ENCODE measurements around the gene CYBC1. TPM values are rescaled to one million over a fixed set of nuclear protein-coding genes. Genes with fewer than 3 reads are reported as not detected.
A peak's percentile ranks its signal among the peaks of the same experiment; 100 is the strongest.

CYBC1 gene
- total and polyA plus RNA-seq, 11 donors: 17.3 to 82.1 (median 25.4) TPM

DNA sequence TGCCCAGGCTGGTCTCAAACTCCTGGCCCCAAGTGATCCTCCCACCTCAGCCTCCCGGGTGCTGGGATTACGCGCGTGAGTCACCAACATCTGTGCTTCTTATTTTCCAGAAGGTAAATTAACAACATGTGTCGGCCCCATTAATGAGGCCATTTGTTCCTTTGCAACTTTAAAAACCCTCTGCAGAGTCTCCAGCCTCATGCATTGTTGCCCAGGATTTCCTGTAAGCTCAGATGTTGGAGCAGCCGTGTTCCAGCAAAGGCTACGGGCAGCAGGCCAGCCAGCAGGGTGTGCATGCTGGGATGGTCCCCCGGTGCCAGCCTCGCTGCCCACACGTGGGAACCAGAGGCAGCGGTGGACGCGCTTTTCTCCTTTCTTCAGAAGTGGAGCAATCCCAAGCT, 51.5 kb downstream of the CYBC1 start:
- DNase-seq: peak in 3 of 5 donors; percentile 38 to 72 (median 65)
- 64 to 72% (median 72%) methylated on average over 13 of the region's 13 CpGs for WGBS, 4 donors
- intact Hi-C loops (cut with DNase I): no loop called here
- peaks cover 0 to 31% (median 18%) of the 10 kb centered on the region in 9 donors for H3K36me3 ChIP-seq
- TF ChIP-seq POLR2A (IDR thresholded peaks at IDR 0.05): no peak
- TF ChIP-seq, protein P1, sequence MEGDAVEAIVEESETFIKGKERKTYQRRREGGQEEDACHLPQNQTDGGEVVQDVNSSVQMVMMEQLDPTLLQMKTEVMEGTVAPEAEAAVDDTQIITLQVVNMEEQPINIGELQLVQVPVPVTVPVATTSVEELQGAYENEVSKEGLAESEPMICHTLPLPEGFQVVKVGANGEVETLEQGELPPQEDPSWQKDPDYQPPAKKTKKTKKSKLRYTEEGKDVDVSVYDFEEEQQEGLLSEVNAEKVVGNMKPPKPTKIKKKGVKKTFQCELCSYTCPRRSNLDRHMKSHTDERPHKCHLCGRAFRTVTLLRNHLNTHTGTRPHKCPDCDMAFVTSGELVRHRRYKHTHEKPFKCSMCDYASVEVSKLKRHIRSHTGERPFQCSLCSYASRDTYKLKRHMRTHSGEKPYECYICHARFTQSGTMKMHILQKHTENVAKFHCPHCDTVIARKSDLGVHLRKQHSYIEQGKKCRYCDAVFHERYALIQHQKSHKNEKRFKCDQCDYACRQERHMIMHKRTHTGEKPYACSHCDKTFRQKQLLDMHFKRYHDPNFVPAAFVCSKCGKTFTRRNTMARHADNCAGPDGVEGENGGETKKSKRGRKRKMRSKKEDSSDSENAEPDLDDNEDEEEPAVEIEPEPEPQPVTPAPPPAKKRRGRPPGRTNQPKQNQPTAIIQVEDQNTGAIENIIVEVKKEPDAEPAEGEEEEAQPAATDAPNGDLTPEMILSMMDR (IDR thresholded peaks at IDR 0.05): no peak
- no peak overlapping the region for H3K4me3 ChIP-seq
- H3K4me1 ChIP-seq: peaks cover 0 to 27% (median 1%) of the 10 kb centered on the region in 12 donors
- peak; percentile 47 to 60 (median 48) for ATAC-seq
- H3K27me3 ChIP-seq: no peaks in the 10 kb centered on the region
- H3K27ac ChIP-seq: peak overlapping the region in 4 of 12 donors; percentile 2 to 38 (median 14)
- H3K9me3 ChIP-seq: no peaks in the 10 kb centered on the region

DNA sequence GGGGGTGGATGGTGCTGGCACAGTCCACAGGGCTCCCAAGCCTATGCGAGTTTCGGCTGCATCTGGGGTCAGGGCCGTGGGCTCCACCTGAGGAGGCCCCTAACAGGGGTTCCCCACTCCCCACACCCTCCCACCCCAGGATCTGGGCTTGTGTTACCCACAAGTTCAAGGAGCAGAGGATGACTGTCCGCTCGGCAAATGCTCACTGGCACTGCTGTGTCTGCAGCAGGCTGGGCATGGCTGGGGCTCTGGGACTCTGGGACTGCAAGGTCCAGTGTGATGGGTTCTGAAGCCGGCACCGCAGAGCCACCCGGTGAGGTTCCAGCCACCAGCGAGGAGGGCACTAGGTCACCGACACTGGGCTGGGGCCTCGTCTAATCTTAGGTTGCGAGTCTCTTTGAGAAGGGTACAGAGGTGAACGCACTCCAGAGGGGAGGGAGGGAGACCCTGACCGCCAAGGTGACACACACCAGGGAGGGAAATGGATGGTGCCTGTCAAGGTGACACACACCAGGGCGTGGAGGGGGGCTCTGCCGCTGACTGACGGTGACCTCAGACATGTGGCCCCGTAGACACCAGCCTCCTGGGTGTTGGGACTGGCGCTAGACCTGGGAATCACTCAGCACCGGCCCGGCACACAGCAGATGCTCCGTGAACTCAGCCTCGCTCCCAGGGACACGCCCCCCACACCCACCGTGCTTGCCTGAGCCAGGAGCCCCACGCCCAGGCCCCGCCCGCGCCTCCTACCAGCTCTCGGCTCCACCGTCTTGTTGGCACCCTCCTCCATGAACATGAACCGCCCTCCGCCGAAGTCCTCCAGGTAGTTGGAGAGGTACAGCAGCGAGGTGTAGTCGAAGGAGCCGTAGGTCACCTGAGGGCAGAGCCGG, 52.9 kb downstream of the CYBC1 start:
- DNase-seq: peak in 2 of 5 donors; percentile 32 to 54
- no peaks in the 10 kb centered on the region for H3K27me3 ChIP-seq
- H3K4me3 ChIP-seq: no peak overlapping the region
- intact Hi-C loops (cut with DNase I): no loop called here
- peaks cover 0 to 35% (median 15%) of the 10 kb centered on the region in 9 donors for H3K36me3 ChIP-seq
- H3K9me3 ChIP-seq: no peaks in the 10 kb centered on the region
- H3K4me1 ChIP-seq: peaks cover 0 to 27% (median 1%) of the 10 kb centered on the region in 12 donors
- no peak overlapping the region for H3K27ac ChIP-seq
- WGBS, 4 donors: 88 to 91% (median 89%) methylated on average over 21 to 38 of the region's 38 CpGs
- TF ChIP-seq, protein P1 (IDR thresholded peaks at IDR 0.05): no peak
- ATAC-seq: no peak

DNA sequence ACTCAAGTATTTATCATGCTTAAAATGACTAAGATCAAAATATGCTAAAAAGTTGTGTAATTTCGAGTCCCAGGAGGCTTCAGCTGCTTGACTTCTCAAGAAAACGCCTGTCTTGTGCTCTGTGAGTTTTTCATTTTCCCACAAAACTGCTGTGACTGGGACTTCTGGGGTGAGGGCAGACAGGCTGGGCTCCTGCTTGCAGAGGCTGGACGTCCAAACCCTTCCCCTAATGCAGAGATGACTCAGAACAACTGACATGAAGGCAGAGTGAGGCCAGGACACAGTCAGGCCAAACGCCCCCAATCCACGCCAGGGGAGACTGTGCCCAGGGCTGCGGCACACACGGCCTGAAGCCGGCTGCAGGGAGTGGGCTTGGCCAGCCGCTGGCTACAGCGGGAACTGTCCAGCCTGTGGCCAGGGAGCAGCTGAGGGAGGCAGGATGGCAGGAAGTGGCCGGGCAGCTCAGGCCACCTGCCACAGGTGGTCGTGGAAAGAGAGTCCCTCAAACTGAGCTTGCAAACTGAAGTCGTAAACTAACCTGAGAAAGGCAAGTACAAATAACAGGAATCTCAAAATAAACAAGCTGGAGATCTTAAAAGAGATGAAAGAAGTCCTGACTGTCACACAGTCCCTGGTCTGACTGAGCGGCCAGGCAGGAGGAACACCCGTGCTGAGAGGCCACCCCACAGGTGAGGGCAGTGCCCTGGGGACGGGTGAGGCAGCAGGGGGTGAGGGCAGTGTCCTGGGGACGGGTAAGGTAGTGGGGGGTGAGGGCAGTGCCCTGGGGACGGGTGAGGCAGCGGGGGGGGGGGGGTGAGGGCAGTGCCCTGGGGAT, 53.7 kb downstream of the CYBC1 start:
- intact Hi-C loops (cut with DNase I): no loop called here

More for the DNA sequence above, 53.7 kb downstream of the CYBC1 start:
- H3K4me3 ChIP-seq: no peak overlapping the region
- ATAC-seq (peak in 3 of 4 donors; percentile 33 to 79 (median 56)), DNase-seq (peak in 3 of 5 donors; percentile 53 to 62 (median 56))
- peak overlapping the region in 1 of 12 donors; percentile 3 for H3K27ac ChIP-seq
- TF ChIP-seq, protein P1 (IDR thresholded peaks at IDR 0.05): no peak
- no peak for TF ChIP-seq POLR2A (IDR thresholded peaks at IDR 0.05)
- peaks cover 0 to 37% (median 14%) of the 10 kb centered on the region in 9 donors for H3K36me3 ChIP-seq
- H3K9me3 ChIP-seq: no peaks in the 10 kb centered on the region
- H3K27me3 ChIP-seq: no peaks in the 10 kb centered on the region
- 80 to 86% (median 84%) methylated on average over 18 to 19 of the region's 19 CpGs for WGBS, 4 donors
- H3K4me1 ChIP-seq: peaks cover 0 to 27% (median 1%) of the 10 kb centered on the region in 12 donors

Data from heart left ventricle (tissue), 16 donors.